ENCODE results near the gene COMT. TPM values are rescaled to one million over a fixed set of nuclear protein-coding genes. Genes with fewer than 3 reads are reported as not detected.

Gene COMT
- total RNA-seq, 1 donor: 288 TPM

DNA sequence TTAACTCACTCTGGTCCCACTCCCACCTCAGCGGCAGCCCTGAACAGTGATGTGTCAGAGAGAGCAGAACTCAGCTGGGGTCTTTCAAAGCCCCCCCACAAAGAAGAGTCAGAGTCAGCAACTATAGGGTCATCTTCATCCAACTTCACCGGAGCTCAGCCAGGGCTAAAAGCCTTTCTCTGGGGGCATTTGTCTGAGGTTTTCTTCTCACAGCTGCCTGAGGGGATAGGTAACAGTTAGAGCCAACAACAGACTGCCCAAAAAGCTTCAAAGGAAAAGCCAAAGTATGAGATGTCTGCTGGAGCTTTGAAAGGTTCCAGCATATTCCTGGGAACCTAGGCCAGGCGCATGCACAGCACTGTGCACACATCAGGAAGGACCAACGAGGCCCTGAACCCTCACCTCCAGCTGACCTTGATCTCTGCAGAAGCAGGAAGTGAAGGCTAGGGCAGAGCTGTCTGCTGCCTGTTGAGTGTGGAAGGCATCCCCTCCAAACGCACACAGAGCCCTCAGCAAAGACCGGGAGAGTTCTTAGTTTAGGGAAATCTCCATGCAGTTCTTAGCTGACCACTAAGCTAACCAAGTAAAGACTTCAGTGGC, 28.1 kb upstream of the COMT start:
- TF ChIP-seq, protein P1, sequence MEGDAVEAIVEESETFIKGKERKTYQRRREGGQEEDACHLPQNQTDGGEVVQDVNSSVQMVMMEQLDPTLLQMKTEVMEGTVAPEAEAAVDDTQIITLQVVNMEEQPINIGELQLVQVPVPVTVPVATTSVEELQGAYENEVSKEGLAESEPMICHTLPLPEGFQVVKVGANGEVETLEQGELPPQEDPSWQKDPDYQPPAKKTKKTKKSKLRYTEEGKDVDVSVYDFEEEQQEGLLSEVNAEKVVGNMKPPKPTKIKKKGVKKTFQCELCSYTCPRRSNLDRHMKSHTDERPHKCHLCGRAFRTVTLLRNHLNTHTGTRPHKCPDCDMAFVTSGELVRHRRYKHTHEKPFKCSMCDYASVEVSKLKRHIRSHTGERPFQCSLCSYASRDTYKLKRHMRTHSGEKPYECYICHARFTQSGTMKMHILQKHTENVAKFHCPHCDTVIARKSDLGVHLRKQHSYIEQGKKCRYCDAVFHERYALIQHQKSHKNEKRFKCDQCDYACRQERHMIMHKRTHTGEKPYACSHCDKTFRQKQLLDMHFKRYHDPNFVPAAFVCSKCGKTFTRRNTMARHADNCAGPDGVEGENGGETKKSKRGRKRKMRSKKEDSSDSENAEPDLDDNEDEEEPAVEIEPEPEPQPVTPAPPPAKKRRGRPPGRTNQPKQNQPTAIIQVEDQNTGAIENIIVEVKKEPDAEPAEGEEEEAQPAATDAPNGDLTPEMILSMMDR (IDR thresholded peaks at IDR 0.05; ENCODE audit: extremely low read depth, low read depth, low read length): no peak
- Histone ChIP-seq H4K20me1 (ENCODE audit: insufficient read depth, low read length) (no peaks in the 10 kb centered on the region), H3K36me3 (ENCODE audit: insufficient read depth, low read length) (peaks cover 31% of the 10 kb centered on the region), H3K4me2 (ENCODE audit: insufficient read depth, low read length) (no peak overlapping the region), H3K4me1 (ENCODE audit: insufficient read depth, low read length) (no peaks in the 10 kb centered on the region), H3K79me2 (ENCODE audit: insufficient read depth, low read length) (no peaks in the 10 kb centered on the region), H3K4me3 (ENCODE audit: insufficient read depth, low read length) (no peak overlapping the region), H3K9me3 (ENCODE audit: low read depth, low read length) (no peaks in the 10 kb centered on the region), H2AFZ (ENCODE audit: low read length) (no peak overlapping the region), H3K27me3 (ENCODE audit: insufficient read depth, low read length) (no peaks in the 10 kb centered on the region), H3K27ac (ENCODE audit: low read depth, low read length) (no peak overlapping the region)
- peak; percentile 65 for DNase-seq (ENCODE audit: insufficient read length, low spot score, missing footprints)

- Histone ChIP-seq H3K9me3 (ENCODE audit: low read depth, low read length) (no peaks in the 10 kb centered on the region), H3K79me2 (ENCODE audit: insufficient read depth, low read length) (no peaks in the 10 kb centered on the region), H3K27ac (ENCODE audit: low read depth, low read length) (no peak overlapping the region), H3K36me3 (ENCODE audit: insufficient read depth, low read length) (peaks cover 34% of the 10 kb centered on the region), H3K4me1 (ENCODE audit: insufficient read depth, low read length) (no peaks in the 10 kb centered on the region), H3K4me3 (ENCODE audit: insufficient read depth, low read length) (no peak overlapping the region), H3K4me2 (ENCODE audit: insufficient read depth, low read length) (no peak overlapping the region), H4K20me1 (ENCODE audit: insufficient read depth, low read length) (no peaks in the 10 kb centered on the region), H2AFZ (ENCODE audit: low read length) (no peak overlapping the region), H3K27me3 (ENCODE audit: insufficient read depth, low read length) (no peaks in the 10 kb centered on the region)
- peak; percentile 64 for DNase-seq (ENCODE audit: insufficient read length, low spot score, missing footprints)
- TF ChIP-seq, protein P1 (IDR thresholded peaks at IDR 0.05; ENCODE audit: extremely low read depth, low read depth, low read length): peak; percentile 1
Observed at GRCh38 chr22:19914201-19914943, 27.2 kb upstream of the COMT start.

DNA sequence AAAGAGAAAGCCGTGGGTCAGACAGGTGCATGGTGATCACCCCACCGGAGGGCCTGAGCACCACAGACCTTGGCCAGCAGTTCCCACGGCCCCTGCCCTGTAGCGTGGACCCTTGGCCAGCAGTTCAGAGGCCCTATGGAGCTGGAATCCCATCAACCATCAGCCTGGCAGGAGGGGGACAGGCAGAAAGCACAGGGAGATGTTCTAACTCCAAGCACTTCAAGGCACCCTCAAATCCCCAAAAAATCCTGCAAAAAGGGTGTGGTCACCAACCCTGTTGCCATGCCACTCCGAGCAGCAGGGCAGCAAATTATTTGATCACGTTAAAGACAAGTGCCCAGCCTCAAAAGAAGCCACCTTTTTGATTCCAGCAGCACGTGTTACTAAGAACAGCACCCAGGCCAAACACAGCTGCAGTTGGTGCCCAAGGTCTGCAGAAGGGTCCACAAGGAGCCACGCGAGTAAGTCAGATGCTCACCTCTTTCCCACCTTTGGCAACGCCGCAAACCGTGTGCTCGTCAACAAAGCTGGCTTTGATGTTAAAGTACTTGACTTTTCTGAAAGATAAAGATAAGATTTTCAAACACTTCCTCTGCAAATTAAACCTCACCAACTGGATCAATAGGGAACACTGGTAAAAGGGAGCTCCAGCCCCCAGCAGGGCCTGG, 26.2 kb upstream of the COMT start:
- no peaks in the 10 kb centered on the region for H3K9me3 ChIP-seq (ENCODE audit: low read depth, low read length)
- H3K36me3 ChIP-seq (ENCODE audit: insufficient read depth, low read length): peaks cover 34% of the 10 kb centered on the region
- H3K4me3 ChIP-seq (ENCODE audit: insufficient read depth, low read length): no peak overlapping the region
- TF ChIP-seq, protein P1 (IDR thresholded peaks at IDR 0.05; ENCODE audit: extremely low read depth, low read depth, low read length): no peak
- no peaks in the 10 kb centered on the region for H3K4me1 ChIP-seq (ENCODE audit: insufficient read depth, low read length)
- no peaks in the 10 kb centered on the region for H4K20me1 ChIP-seq (ENCODE audit: insufficient read depth, low read length)
- H2AFZ ChIP-seq (ENCODE audit: low read length): no peak overlapping the region
- H3K27me3 ChIP-seq (ENCODE audit: insufficient read depth, low read length): no peaks in the 10 kb centered on the region
- H3K27ac ChIP-seq (ENCODE audit: low read depth, low read length): no peak overlapping the region
- no peaks in the 10 kb centered on the region for H3K79me2 ChIP-seq (ENCODE audit: insufficient read depth, low read length)
- peak; percentile 58 for DNase-seq (ENCODE audit: insufficient read length, low spot score, missing footprints)
- no peak overlapping the region for H3K4me2 ChIP-seq (ENCODE audit: insufficient read depth, low read length)

- Histone ChIP-seq H3K9me3 (ENCODE audit: low read depth, low read length) (no peaks in the 10 kb centered on the region), H3K36me3 (ENCODE audit: insufficient read depth, low read length) (peaks cover 34% of the 10 kb centered on the region)
Observed at GRCh38 chr22:19916006-19916405, 25.6 kb upstream of the COMT start.

More at GRCh38 chr22:19916006-19916405, 25.6 kb upstream of the COMT start:
- TF ChIP-seq, protein P1 (IDR thresholded peaks at IDR 0.05; ENCODE audit: extremely low read depth, low read depth, low read length): no peak
- Histone ChIP-seq H2AFZ (ENCODE audit: low read length) (no peak overlapping the region), H3K79me2 (ENCODE audit: insufficient read depth, low read length) (no peaks in the 10 kb centered on the region), H3K4me2 (ENCODE audit: insufficient read depth, low read length) (no peak overlapping the region), H3K27me3 (ENCODE audit: insufficient read depth, low read length) (no peaks in the 10 kb centered on the region), H4K20me1 (ENCODE audit: insufficient read depth, low read length) (no peaks in the 10 kb centered on the region), H3K27ac (ENCODE audit: low read depth, low read length) (no peak overlapping the region), H3K4me3 (ENCODE audit: insufficient read depth, low read length) (no peak overlapping the region), H3K4me1 (ENCODE audit: insufficient read depth, low read length) (no peaks in the 10 kb centered on the region)
- DNase-seq (ENCODE audit: insufficient read length, low spot score, missing footprints): no peak

All from osteoblast (primary cell).